Posterior vena cava (tissue), 2 donors: Measurements from ENCODE around the gene GOLGA6L2. TPM values are rescaled to one million over a fixed set of nuclear protein-coding genes. Genes with fewer than 3 reads are reported as not detected.
A peak's percentile ranks its signal among the peaks of the same experiment; 100 is the strongest.
"Not testable (repeated sequence)": the region's sequence is repeated elsewhere in the genome, so short reads cannot be mapped to it uniquely, and the experiment has no call there.

ENCODE experiments used
- DNase-seq: peaks from one replicate; pipeline ENCODE4 v3.0.0-alpha.2; 2020; ENCODE audit warnings: low spot score
- intact Hi-C, 2 donors: fragments of 100-400 bp; cut with DNase I; formaldehyde crosslinking; loops; one replicate each; pipeline versions ENCODE4 v1.14.1 to v1.14.2; 2022 to 2023
- total RNA-seq, 2 donors: library from RNA; stranded (reverse); fragmentation: NEBNext Ultra II Directional; extraction: Animal tissue kit (Norgen Biotek cat#: 25700); gene quantifications; one replicate each; pipeline ENCODE4 v1.2.1, GENCODE V29; 2021
- donor health status: DM: yes; HTN: yes; CAD: no.
- donor health status: DM: yes; HTN: yes; CAD: no.

The GOLGA6L2 gene
- total RNA-seq, 2 donors from 2014 or later, result not detected

DNA sequence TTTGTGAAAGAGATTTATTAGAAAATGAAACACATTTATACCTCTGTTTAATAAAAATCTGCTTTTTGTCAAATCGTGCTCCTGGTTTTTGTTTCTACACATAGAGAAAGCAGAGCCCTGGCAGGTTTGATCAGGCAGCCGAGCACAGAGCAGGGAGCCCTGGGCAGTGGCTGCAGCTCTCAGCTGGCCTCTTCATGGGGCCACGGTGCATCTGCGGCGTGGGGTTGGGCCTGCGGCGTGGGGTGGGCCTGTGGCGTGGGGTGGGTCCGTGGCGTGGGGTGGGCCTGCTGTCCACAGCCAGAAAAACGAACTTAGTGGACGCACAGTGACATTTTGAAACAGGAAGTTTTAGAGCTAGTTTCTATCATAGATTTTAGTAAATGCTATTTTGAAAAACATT is 10.6 kb downstream of the GOLGA6L2 start:
- intact Hi-C loops, result no loop called here
- DNase-seq, result no peak

DNA sequence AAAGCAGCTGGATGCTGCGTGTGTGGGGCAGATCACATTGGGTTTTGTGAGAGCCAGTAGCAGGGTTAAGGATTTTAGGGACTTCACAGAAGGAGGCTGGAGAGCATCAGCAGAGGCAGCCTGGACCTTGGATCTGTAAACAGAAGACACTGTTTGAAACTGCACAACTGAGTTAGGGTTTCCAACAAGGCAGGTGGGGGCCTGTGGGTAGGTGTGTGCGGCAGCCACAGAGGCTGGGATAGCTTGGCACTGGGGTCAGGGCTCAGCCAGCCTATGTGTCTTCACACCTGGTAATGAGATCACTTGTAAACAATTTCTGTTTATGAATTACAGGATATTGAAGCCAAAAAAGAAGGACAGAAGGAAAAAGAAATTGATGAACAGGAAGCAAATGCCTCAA is 12.3 kb downstream of the GOLGA6L2 start:
- DNase-seq, intact Hi-C loops: not testable (repeated sequence)

DNA sequence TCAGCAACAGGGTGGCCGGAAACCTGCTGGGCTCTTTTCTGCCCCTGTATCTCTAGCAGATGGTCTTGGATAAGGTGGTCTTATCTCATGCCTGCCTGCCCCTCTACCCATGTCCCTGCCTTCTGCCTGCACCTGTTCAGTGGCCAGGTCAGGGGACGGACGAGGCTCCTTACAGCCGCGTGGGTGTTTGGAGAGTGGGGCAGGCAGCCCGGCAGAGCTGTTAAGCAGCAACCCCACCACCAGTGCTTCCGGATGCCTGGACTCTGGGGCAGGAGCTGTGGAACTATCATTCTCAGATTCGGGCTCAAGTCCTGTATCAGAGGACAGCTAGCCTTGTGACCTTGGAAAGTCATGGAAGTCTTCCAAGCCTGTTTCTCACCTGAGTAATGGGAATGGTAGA is 21.7 kb downstream of the GOLGA6L2 start:
- DNase-seq, intact Hi-C loops: not testable (repeated sequence)

GRCh38 chr15:23424111-23424904 is 22.7 kb downstream of the GOLGA6L2 start:
- no peak for DNase-seq
- intact Hi-C loops, result no loop called here

- no peak for DNase-seq
Measured at GRCh38 chr15:23422946-23423708, 23.9 kb downstream of the GOLGA6L2 start.

DNA sequence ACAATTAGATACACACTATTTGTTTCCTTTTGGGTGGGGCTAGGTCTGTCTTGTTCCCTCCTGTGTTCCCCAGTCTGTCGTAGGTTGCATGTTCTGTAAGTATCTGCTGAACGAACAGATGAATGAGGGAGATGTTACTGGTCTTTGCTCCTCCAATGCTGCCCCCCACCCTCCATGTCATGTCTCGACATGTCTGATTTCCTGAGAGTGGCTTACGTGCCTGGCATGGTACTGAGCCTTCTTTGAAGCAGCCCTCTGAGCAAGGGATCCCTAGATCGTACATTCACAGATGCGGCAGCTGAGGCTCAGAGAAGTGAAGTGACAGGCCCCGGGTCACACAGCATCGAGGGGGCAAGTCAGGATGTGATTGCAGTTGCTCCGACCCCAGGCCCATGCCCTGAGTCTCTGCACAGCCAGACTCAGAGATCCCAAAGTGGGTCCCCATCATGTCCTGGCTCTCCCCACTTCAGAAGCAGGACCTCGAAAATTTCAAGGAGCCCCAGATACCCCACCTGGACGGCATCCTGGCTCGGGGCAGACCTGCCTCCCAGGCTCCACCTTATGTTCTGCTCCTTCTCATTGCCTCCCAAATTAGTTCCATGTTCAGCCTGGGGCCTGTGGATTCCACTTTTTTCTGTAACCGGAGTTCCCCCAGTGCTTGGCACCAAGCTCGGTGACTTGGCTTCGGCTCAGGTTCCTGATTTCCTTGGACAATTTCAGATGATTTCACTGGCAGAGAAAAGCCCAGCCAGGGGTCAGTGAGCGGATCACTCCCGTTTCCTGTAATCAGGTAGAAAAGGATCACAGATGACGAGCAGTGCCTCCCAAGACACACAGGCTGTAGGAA is 24.7 kb downstream of the GOLGA6L2 start:
- intact Hi-C loops, result no loop called here
- no peak for DNase-seq

More at GRCh38 chr15:23422946-23423708, 23.9 kb downstream of the GOLGA6L2 start:
- intact Hi-C loops, result no loop called here

DNA sequence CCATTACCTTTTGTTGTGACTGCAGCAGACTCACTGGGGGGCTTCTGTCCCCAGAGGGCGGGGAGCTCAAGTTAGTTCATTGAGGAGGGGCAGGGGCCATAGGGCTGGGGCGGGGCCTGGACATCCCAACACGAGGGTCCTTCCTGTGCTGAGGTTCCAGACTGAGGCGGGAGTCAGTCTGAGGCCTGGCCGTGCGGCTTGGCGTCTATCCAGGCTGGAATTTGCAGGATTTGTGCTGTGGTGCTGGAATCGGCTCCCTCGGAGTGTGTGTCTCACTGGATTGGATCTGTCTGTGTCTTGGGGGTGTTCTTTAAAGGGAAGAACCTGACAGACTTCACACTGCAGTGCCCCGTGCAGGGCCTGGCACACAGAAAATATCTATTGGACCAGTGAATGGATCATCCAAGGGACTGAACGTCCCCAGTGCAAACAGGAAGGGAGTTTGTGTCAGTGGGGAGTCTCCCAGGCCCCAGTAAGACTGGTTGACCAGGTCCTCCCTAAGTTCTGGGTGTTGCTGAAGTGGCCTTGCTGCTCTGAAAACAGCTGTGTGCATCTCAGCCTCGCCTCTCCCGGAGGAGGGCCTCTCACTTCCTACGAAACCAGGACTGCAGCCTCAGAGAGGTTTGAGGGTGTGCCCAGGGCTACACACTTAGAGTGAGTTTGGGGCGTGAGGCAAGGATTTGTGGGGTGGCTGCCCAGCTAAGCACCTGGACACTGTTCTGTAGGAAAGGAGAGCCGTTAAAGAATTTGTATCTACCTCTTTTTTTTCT is 26.1 kb downstream of the GOLGA6L2 start:
- no peak for DNase-seq
- intact Hi-C loops, result no loop called here

- intact Hi-C loops, result no loop called here
- DNase-seq, result peak; percentile 55
Measured at GRCh38 chr15:23416349-23417276, 30.4 kb downstream of the GOLGA6L2 start.

DNA sequence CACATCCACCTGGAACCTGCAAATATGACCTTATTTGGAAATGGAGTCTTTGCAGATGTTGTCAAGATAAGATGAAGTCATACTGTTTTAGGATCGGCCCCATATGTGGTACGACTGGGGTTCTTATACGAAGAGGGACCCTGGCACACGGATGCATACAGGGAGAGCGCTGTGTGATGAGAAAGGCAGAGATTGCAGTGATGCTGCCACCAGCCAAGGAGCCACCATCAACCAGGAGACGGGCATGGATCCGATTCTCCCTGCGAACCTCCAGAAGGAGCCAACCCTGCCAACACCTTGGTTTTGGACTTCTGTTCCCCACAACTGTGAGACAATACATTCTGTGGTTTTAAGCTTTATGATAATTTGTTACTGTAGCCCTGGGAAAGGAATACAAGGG is 31.2 kb downstream of the GOLGA6L2 start:
- DNase-seq, result peak; percentile 58
- intact Hi-C loops, result not testable (repeated sequence)

- peak; percentile 38 for DNase-seq
- intact Hi-C loops, result no loop called here
Measured at GRCh38 chr15:23415321-23415865, 31.6 kb downstream of the GOLGA6L2 start.

DNA sequence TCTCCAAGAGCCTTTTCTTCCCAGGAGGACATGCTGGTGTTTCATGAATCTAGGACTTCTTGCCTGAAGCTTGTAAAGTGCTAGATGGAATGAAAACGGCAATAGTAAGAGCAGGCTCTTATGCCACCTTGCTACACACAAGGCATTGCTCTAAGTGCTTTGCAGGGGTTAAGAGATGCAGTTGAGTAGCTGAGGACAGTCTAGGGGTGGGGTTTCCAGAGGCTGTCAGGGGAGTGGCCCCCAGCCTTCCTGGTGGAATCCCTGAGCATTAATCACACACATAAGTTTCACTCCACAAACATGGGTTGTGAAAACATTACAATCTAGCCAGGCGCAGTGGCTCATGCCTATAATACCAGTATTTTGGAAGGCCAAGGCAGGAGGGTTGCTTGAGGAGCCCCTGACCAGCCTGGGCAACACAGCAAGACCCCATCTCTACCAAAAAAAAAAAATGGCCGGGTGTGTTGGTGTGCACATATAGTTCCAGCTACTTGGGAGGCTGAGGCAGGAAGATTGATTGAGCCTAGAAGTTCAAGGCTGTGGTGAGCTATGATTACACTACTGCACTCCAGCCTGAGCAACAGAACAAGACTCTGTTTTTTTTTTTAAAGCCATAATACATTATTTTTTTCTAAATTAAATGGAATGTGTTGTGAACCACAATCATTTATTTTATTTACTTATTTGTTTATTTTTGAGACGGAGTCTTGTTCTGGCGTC is 34.0 kb downstream of the GOLGA6L2 start:
- DNase-seq, result peak; percentile 30
- intact Hi-C loops, result not testable (repeated sequence)

GRCh38 chr15:23411841-23412240 is 35.2 kb downstream of the GOLGA6L2 start:
- intact Hi-C loops, result no loop called here
- DNase-seq, result peak; percentile 60

DNA sequence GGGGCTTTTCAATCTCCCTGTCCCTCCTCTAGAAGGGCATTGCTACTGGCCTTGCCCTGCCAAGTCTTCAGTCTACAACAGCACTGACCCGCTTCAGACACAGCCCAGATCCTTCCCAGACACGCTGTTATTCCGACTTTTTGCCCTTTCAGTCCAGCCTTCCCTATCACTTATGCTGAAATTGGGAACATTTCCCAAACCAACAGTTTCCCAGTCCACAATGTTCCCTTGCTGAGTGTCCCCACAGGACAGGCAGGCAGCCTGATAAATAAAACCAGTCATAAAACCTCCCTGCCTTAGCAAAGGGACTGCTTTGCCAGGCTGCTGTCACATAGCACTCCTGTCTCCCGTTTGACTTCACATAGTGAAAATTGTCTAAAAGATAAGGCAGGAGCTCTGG is 43.5 kb downstream of the GOLGA6L2 start:
- intact Hi-C loops, result no loop called here
- no peak for DNase-seq

- intact Hi-C loops, result no loop called here
- DNase-seq, result no peak
Measured at GRCh38 chr15:23402544-23402943, 44.5 kb downstream of the GOLGA6L2 start.

GRCh38 chr15:23402140-23402539 is 44.9 kb downstream of the GOLGA6L2 start:
- intact Hi-C loops, result no loop called here

DNA sequence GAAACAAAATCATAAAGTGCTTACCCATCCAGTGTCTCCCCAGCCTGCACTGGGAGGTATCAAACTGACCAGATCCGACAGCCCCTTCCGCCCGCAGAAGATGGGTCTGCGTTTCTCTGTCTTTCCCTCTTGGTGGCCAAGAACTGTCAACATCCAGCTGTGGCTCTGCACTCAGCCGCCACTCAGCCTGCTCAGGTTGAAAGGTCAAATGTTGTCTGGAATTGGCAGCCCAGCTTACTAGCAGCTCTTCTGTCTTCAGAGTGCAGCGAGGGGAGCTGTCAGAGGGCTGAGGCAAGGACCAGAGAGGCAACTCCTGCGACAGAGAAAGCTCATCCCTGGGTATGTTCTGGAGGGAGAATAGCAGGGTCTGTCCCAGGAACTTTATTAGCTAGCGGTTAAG is 45.4 kb downstream of the GOLGA6L2 start:
- intact Hi-C loops, result no loop called here

More at GRCh38 chr15:23402140-23402539, 44.9 kb downstream of the GOLGA6L2 start:
- no peak for DNase-seq

GRCh38 chr15:23399207-23399606 is 47.8 kb downstream of the GOLGA6L2 start:
- intact Hi-C loops, DNase-seq: not testable (repeated sequence)

More for the DNA sequence above, 45.4 kb downstream of the GOLGA6L2 start:
- DNase-seq, result no peak
